Caco-2 (cell line): Measurements from ENCODE around the gene PER2. TPM values are rescaled to one million over a fixed set of nuclear protein-coding genes. Genes with fewer than 3 reads are reported as not detected.

Source experiments
- BruUV-seq: library from RNA; stranded (reverse); fragments of 400-500 nt; replicated peaks from 2 replicates; lab custom pipeline; 2021; lab: Mats Ljungman, UMichigan
- CTCF ChIA-PET: fragments of 300-600 bp; sonication (Branson Sonifier 250); formaldehyde crosslinking; loops from one replicate; lab custom pipeline; 2022; ENCODE audit warnings: antibody characterized with exemption; lab: Charles Lee
- POLR2A ChIA-PET: fragments of 300-600 bp; sonication (Branson Sonifier 250); formaldehyde crosslinking; loops from one replicate; lab custom pipeline; 2022; ENCODE audit warnings: antibody characterized with exemption; lab: Charles Lee
- DNase-seq, 2 experiments: peaks; one replicate each; pipeline versions ENCODE4 v3.0.0 to v3.0.0-alpha.2; 2020 to 2022
- H3K27me3 ChIP-seq: replicated peaks from 2 replicates; pipeline ENCODE4 v1.6.0; 2011; ENCODE audit warnings: low read length; ENCODE audit not compliant: control insufficient read depth, insufficient read depth
- H3K36me3 ChIP-seq: 2 replicates; pipeline ENCODE4 v1.5.1; 2011; ENCODE audit warnings: low read length; ENCODE audit not compliant: control insufficient read depth, insufficient read depth
- H3K4me1 ChIP-seq: fragments of 250-450 bp; sonication (Bioruptor Pico); 2 replicates; pipeline ENCODE4 v1.5.1; 2020; ENCODE audit warnings: mild to moderate bottlenecking
- H3K4me3 ChIP-seq: 2 replicates; pipeline ENCODE4 v1.5.1; 2011; ENCODE audit warnings: low read depth, mild to moderate bottlenecking, control low read depth, low read length
- H3K9me3 ChIP-seq: fragments of 250-450 bp; sonication (Bioruptor Pico); 2 replicates; pipeline ENCODE4 v1.5.1; 2020; ENCODE audit warnings: mild to moderate bottlenecking, moderate library complexity
- H3K27ac Mint-ChIP-seq: one replicate; pipeline ENCODE4 v1.8.0; 2022; ENCODE audit warnings: mixed read lengths; ENCODE audit not compliant: unreplicated experiment
- H3K27me3 Mint-ChIP-seq: one replicate; pipeline ENCODE4 v1.8.0; 2022; ENCODE audit warnings: mixed read lengths; ENCODE audit not compliant: insufficient read depth, unreplicated experiment
- H3K36me3 Mint-ChIP-seq: one replicate; pipeline ENCODE4 v1.8.0; 2022; ENCODE audit warnings: mild to moderate bottlenecking, mixed read lengths; ENCODE audit not compliant: insufficient read depth, unreplicated experiment
- H3K4me1 Mint-ChIP-seq: one replicate; pipeline ENCODE4 v1.8.0; 2022; ENCODE audit warnings: low read depth, mixed read lengths; ENCODE audit not compliant: unreplicated experiment
- H3K4me3 Mint-ChIP-seq: one replicate; pipeline ENCODE4 v1.8.0; 2022; ENCODE audit warnings: mild to moderate bottlenecking, moderate library complexity, mixed read lengths; ENCODE audit not compliant: unreplicated experiment
- H3K9me3 Mint-ChIP-seq: one replicate; pipeline ENCODE4 v1.8.0; 2022; ENCODE audit warnings: mixed read lengths; ENCODE audit not compliant: unreplicated experiment
- CTCF ChIP-seq, 2 experiments: fragments of 200-600 bp in 1 of 2; IDR thresholded peaks; 1 replicate in 1 of 2; 2 replicates in 1 of 2; pipeline versions ENCODE4 v1.5.1 to v1.8.0; 2011 to 2022; ENCODE audit warnings: antibody characterized with exemption in 1 of 2, control low read depth in 1 of 2, inconsistent platforms in 1 of 2, low read depth in 1 of 2, low read length in 1 of 2, mild to moderate bottlenecking in 1 of 2, moderate library complexity in 1 of 2; ENCODE audit not compliant: insufficient read depth in 1 of 2, severe bottlenecking in 1 of 2, unreplicated experiment in 1 of 2
- intact Hi-C: fragments of 100-400 bp; cut with micrococcal nuclease; formaldehyde crosslinking; loops from one replicate; pipeline ENCODE4 v1.10.0; 2022; ENCODE audit not compliant: unreplicated experiment
- total RNA-seq: library from RNA; stranded (reverse); gene quantifications from 2 replicates; pipeline ENCODE4 v1.2.3, GENCODE V29; 2022

PER2 gene
- total RNA-seq, 1 experiment from 2014 or later, result 12.2 TPM

DNA sequence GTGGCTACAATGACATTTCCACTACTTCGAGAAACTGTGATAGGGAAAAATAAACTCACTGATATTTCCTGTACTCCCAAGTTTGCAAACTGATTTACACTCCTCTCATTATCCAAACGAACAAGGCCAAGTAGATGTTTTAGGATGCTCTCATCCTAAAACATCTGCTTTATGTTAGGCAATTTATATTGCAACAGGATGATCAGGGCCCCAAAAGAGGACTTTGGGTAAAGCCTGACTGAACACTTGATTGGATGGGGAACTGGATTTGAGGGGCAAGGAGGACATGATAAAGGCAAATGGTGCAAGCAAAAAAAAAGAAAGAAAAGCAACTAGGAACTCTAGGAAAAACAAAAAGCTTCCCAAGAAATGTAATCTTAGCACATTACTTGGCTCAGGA lies 46.4 kb downstream of the PER2 start:
- H3K36me3 ChIP-seq, result peaks cover 2% of the 10 kb centered on the region; the same call in 1 of the 2 replicates
- H3K4me3 ChIP-seq, result no peak overlapping the region
- H3K27me3 Mint-ChIP-seq, result no peaks in the 10 kb centered on the region
- H3K9me3 Mint-ChIP-seq, result no peaks in the 10 kb centered on the region
- H3K4me1 Mint-ChIP-seq, result no peaks in the 10 kb centered on the region
- TF ChIP-seq CTCF (IDR thresholded peaks at IDR 0.05; ENCODE audit: insufficient read depth in 1 of 2, low read depth in 1 of 2, low read length in 1 of 2, severe bottlenecking in 1 of 2, unreplicated experiment in 1 of 2), result no peak
- no TSS peak for BruUV-seq
- CTCF ChIA-PET, result interaction anchor here (3.0 kb wide), 1 partner anchor 21 kb away, joined by 13 read pairs; no protein-coding TSS in a partner anchor
- no peaks in the 10 kb centered on the region for H3K9me3 ChIP-seq
- H3K27ac Mint-ChIP-seq, result no peak overlapping the region
- intact Hi-C loops, result no loop called here
- peak overlapping the region; percentile 98 for H3K4me3 Mint-ChIP-seq
- DNase-seq, result no peak
- no peaks in the 10 kb centered on the region for H3K4me1 ChIP-seq
- POLR2A ChIA-PET, result no interaction called here
- peaks cover 11% of the 10 kb centered on the region for H3K36me3 Mint-ChIP-seq
- H3K27me3 ChIP-seq, result no peaks in the 10 kb centered on the region

GRCh38 chr2:238240757-238241711 lies 47.4 kb downstream of the PER2 start:
- peaks cover 11% of the 10 kb centered on the region for H3K36me3 Mint-ChIP-seq
- CTCF ChIA-PET, result interaction anchor here (3.0 kb wide), 1 partner anchor 22 kb away, joined by 13 read pairs; no protein-coding TSS in a partner anchor
- no peaks in the 10 kb centered on the region for H3K27me3 Mint-ChIP-seq
- H3K4me3 ChIP-seq, result peak overlapping the region; percentile 59
- no peak overlapping the region for H3K27ac Mint-ChIP-seq
- POLR2A ChIA-PET, result no interaction called here
- intact Hi-C loops, result no loop called here
- no peaks in the 10 kb centered on the region for H3K4me1 ChIP-seq
- peak overlapping the region; percentile 98 for H3K4me3 Mint-ChIP-seq
- no TSS peak for BruUV-seq
- no peaks in the 10 kb centered on the region for H3K9me3 ChIP-seq
- TF ChIP-seq CTCF (IDR thresholded peaks at IDR 0.05; ENCODE audit: insufficient read depth in 1 of 2, low read depth in 1 of 2, low read length in 1 of 2, severe bottlenecking in 1 of 2, unreplicated experiment in 1 of 2), result no peak
- H3K9me3 Mint-ChIP-seq, result no peaks in the 10 kb centered on the region
- no peak for DNase-seq
- H3K4me1 Mint-ChIP-seq, result no peaks in the 10 kb centered on the region
- H3K27me3 ChIP-seq, result no peaks in the 10 kb centered on the region
- H3K36me3 ChIP-seq, result peaks cover 2% of the 10 kb centered on the region; the same call in 1 of the 2 replicates

DNA sequence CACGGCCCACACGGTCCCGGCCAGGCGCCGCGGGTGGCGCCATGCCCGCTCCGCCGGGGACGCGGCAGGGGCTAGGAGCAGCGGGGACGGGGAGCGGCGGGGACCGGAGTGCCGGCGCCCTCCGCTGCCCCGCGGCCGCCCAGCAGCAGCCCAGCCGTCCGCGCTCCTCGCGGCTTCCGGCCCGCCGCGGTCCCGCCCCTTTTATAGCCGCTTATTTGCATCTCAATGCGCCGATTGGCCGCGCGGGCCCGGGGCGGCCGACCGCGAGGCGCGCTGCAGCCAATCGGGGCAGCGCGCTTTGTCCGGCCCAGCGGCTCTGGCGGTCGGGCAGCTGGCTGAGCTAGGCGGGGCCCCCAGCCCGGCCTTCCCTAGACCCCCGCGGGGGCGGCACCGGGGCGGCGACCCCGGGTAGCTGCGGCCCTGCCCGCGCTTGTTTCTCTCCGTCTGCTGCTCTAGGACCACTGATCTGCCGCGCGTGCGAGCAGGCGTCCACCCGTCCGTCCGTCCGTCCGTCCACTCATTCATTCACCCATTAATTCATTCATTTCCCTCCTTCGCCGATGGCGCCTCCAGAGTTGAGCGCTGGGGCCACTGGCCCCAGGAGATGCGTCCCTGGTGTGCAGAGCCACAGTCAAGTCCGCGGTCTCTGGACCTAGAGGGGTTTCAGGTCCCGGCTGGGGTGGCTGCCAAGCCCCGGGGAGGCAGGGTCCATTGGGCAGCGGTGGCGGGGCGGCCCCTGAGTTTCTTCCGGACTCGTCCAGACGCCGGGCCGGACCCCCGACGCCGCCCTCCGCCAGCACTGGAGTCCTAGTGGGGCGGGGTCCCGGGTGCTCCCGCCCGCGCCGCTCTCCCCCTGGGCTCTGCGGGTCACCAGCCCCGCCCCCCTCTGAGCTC lies 48.3 kb downstream of the PER2 start, which contains the start of gene HES6:
Gene HES6 (minus strand): TSS at position 176 of the 894 bp plus-strand sequence. CDS start 133 bp downstream, at position 43.
- TF ChIP-seq CTCF (IDR thresholded peaks at IDR 0.05; ENCODE audit: insufficient read depth in 1 of 2, low read depth in 1 of 2, low read length in 1 of 2, severe bottlenecking in 1 of 2, unreplicated experiment in 1 of 2), result no peak
- ChIA-PET POLR2A (interaction anchor here (0.5 to 1.5 kb wide), 3 partner anchors 23 to 549 kb away, joined by 3 to 5 read pairs (median 5); no protein-coding TSS in a partner anchor), CTCF (interaction anchor here (0.6 to 3.0 kb wide), 2 partner anchors 23 to 94 kb away, joined by 4 to 13 read pairs; no protein-coding TSS in a partner anchor)
- no peaks in the 10 kb centered on the region for H3K27me3 ChIP-seq
- intact Hi-C loops, result no loop called here
- peaks cover 11% of the 10 kb centered on the region for H3K36me3 Mint-ChIP-seq
- BruUV-seq, result no TSS peak
- no peaks in the 10 kb centered on the region; the same call in 1 of the 2 replicates for H3K36me3 ChIP-seq
- no peaks in the 10 kb centered on the region for H3K4me1 ChIP-seq
- H3K27me3 Mint-ChIP-seq, result no peaks in the 10 kb centered on the region
- peak within 1 kb of the TSS; percentile 98 for H3K4me3 Mint-ChIP-seq
- H3K4me1 Mint-ChIP-seq, result no peaks in the 10 kb centered on the region
- peak within 1 kb of the TSS; percentile 84 for H3K27ac Mint-ChIP-seq
- H3K9me3 ChIP-seq, result no peaks in the 10 kb centered on the region
- H3K4me3 ChIP-seq, result peak within 1 kb of the TSS; percentile 75
- no peaks in the 10 kb centered on the region for H3K9me3 Mint-ChIP-seq
- peak; percentile 83 to 89 for DNase-seq
